Measurements from ENCODE around the gene SSBP2. TPM values are rescaled to one million over a fixed set of nuclear protein-coding genes. Genes with fewer than 3 reads are reported as not detected.

SSBP2 gene
- total RNA-seq, 1 donor, result 34.3 TPM

GRCh38 chr5:81779125-81779915 is 28.4 kb upstream of the SSBP2 start:
- no peak for TF ChIP-seq CTCF (IDR thresholded peaks at IDR 0.05; ENCODE audit: insufficient read depth, low read length)
- peak; percentile 65 for DNase-seq (ENCODE audit: low read depth)
- peak overlapping the region; percentile 5 for H3K4me3 ChIP-seq (ENCODE audit: low read depth, low read length)

DNA sequence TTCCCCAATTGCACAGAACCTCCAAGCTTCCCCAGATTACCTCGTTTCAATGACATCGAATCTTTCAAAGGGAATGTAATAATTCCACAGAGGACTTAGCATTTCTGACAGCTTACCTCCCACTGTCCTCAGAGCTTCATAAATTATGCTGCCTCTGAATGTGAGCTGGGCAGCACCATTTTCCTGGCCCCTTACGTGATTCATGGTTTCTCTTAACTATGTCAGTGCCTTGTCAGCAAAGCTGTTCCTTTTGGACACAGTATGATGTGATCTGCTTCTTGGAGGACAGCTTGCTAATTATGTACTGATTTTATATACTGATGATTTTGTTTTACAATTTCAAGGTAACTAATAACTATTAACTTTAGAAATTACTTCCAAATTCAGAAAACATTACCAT is 27.7 kb upstream of the SSBP2 start:
- H3K4me3 ChIP-seq (ENCODE audit: low read depth, low read length), result no peak overlapping the region
- peak; percentile 51 for DNase-seq (ENCODE audit: low read depth)
- TF ChIP-seq CTCF (IDR thresholded peaks at IDR 0.05; ENCODE audit: insufficient read depth, low read length), result no peak

DNA sequence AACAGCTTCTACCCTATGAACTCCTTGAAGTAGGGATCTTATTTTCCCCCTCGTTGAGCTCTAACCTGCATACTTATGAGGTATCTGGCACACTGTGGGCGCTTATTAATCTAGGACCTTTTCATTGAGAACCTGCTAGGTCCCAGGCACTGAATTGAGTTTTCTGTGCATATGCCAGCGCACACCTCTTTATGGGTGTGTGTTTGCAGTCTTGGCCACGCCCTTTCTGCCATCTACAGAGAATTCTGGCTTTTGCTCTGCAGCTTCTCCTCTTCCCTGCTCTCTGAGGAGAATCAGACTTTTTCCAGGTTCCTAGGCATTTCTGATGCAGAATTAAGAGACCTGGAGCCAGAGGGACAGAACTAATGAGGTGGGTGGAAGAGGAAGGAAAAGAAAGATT is 25.4 kb upstream of the SSBP2 start:
- DNase-seq (ENCODE audit: low read depth), result no peak
- TF ChIP-seq CTCF (IDR thresholded peaks at IDR 0.05; ENCODE audit: insufficient read depth, low read length), result no peak
- no peak overlapping the region for H3K4me3 ChIP-seq (ENCODE audit: low read depth, low read length)

DNA sequence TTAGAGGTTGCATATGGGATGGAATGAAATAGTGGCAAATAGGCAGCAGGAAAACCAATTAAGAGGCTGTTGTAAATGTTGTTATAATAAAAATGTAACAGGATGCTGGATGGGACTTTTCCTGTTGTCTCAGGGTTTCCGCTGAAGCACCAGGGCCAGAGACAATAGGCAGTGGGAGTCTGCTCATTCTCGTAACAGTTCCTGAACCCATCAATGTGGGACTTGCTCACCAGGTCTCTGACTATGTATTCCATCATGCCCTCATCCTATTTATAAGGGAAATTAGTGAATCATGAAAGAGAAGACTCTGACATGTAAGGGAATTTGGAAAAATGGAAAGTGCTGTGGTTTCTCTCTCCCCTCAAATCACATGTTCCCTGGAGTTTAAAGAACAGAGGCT is 23.5 kb upstream of the SSBP2 start:
- no peak for DNase-seq (ENCODE audit: low read depth)
- TF ChIP-seq CTCF (IDR thresholded peaks at IDR 0.05; ENCODE audit: insufficient read depth, low read length), result no peak
- H3K4me3 ChIP-seq (ENCODE audit: low read depth, low read length), result no peak overlapping the region

DNA sequence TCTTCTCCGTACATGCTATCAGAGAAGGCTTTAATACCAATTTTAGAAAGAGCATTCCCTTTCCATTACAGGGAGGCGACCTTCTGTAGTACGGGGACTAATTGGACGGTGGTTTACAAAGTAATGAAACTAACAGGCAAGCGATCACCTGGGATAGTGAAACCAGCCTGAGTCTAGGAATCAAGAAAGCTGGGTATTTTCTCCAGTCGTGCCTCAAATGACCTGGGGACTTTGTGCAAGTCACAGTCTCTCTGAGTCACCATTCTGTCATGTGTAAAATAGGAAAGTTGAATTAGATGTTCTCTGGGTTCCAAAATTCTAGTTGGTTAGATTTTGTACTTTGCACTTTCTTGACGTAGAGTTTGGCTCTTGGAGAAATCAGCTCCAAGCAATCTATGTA is 22.7 kb upstream of the SSBP2 start:
- TF ChIP-seq CTCF (IDR thresholded peaks at IDR 0.05; ENCODE audit: insufficient read depth, low read length), result no peak
- no peak for DNase-seq (ENCODE audit: low read depth)
- H3K4me3 ChIP-seq (ENCODE audit: low read depth, low read length), result no peak overlapping the region

DNA sequence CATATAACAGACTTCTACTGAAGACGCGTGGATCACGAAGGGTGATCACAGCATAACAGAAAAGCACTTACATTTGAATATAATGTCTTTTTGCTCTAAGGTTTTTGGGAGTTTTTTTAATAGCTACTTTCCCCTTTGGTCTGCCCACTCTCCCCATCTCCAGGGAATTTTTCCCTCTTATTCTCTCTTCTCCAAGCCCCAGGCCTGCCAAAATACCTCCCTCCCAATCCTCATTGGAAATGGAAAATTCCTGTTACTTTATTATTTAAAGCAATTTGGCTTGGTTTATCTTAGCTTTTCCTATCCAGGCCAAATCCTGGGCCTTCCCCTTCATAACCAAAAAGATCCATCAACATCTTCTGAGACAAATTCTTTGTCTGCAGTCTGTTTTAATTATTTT is 22.3 kb upstream of the SSBP2 start:
- DNase-seq (ENCODE audit: low read depth), result no peak
- TF ChIP-seq CTCF (IDR thresholded peaks at IDR 0.05; ENCODE audit: insufficient read depth, low read length), result no peak
- H3K4me3 ChIP-seq (ENCODE audit: low read depth, low read length), result no peak overlapping the region

DNA sequence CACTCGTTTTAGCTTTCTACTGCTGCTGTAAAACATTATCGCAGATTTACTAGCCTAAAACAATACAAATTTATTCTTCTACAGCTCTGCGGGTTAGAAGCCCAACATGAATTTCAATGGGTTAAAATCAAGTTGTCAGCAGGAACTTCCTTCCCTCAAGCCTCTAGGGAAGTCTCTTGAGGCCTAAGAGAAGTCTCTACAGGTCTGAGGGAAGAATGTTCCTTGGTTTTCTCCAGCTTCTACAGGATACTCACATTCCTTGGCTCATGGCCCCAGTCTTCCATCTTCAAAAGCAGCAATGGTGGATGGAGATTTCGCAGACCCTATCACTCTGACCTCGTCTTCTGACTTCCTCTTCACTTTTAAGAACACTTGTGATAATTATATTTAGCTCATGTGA is 21.6 kb upstream of the SSBP2 start:
- H3K4me3 ChIP-seq (ENCODE audit: low read depth, low read length), result no peak overlapping the region
- no peak for TF ChIP-seq CTCF (IDR thresholded peaks at IDR 0.05; ENCODE audit: insufficient read depth, low read length)
- no peak for DNase-seq (ENCODE audit: low read depth)
